ENCODE measurements around the gene PCED1A.
A peak's percentile ranks its signal among the peaks of the same experiment; 100 is the strongest.

Gene PCED1A, protein sequence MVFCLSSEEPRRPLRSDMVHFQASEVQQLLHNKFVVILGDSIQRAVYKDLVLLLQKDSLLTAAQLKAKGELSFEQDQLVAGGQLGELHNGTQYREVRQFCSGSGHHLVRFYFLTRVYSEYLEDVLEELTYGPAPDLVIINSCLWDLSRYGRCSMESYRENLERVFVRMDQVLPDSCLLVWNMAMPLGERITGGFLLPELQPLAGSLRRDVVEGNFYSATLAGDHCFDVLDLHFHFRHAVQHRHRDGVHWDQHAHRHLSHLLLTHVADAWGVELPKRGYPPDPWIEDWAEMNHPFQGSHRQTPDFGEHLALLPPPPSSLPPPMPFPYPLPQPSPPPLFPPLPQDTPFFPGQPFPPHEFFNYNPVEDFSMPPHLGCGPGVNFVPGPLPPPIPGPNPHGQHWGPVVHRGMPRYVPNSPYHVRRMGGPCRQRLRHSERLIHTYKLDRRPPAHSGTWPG

DNA sequence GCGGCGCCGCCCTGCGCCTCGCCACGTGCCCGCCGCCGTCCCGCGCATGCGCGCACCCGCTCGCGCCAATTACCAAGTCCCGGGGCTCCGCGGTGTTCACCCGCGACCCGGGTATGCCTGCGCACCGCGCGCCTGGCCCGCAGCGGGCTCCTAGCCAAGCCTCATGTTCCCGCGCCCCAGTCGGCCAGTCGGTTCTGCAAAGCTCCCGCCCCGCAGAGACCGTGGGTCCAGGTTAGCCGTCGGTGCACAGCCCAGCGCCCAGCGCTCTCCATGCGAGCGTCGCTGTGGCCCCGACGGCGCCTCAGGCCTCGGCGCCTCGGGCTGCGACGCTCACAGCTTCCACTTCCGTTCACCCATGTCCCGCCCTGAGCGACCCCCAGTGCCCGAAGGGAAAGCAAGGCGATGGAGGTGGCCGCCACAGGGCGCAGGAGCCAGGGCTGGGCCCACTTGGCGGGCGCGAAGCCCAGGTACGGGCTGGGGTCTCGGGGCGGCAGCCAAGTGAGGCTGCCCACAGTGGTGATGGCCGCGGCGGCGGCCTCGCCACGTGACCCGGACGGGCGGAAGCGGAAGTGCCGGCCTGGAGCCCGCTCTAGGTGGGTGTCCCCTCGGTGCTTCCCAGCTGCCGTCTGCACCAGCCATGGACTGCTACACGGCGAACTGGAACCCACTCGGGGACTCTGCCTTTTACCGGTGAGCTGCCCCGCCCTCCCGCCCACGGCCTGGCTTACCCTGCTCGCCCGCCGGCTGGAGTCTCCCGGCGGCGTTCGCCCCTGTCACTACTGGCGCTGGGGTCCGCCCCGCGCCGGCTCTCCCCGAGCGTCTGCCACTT lies at the start of gene PCED1A, which contains the start of gene VPS16:
Gene PCED1A, minus strand, starts transcription at position 518 of the 829 bp plus-strand sequence. CDS start 743 bp downstream, outside the sequence.
Gene VPS16, plus strand, starts transcription at position 608 of the 829 bp plus-strand sequence. Its CDS starts 30 bp downstream, at position 638.
- peak; percentile 80 to 90 (median 85) for DNase-seq

DNA sequence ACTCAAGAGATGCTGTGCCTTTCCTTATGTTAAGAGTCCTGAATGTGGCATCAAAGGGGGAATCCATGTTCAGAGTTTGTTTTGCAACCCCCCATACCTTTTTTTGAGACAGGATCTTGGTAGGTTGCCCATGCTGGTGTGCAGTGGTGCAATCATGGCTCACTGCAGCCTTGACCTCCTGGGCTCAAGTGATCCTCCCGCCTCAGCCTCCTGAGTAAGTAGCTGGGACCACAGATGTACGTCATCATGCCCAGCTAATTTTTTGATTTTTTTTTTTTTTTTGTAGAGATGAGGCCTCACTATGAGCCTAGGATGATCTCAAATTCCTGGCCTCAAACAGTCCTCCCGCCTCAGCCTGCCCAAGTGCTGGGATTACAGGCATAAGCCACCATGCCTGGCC lies 49.3 kb upstream of the PCED1A start:
- no peak for DNase-seq

DNA sequence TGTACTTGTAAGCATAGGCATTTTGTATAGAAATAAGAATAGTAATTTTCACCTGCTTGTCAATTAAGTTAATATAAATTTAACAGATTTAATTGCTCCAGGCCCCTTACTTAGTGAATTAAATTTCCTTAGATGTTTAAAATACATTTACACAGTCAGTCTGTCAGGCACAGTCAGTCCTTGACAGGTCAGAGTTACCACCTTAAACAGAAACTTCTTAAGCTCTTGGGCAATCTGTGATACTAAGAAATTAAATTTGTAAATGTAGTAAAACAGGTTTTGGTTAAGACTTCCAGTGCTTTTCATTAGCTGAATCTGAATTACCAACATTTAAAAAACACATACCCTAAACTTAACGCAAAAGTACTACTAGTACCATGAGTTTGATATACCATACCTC lies 48.8 kb upstream of the PCED1A start:
- DNase-seq = no peak

DNA sequence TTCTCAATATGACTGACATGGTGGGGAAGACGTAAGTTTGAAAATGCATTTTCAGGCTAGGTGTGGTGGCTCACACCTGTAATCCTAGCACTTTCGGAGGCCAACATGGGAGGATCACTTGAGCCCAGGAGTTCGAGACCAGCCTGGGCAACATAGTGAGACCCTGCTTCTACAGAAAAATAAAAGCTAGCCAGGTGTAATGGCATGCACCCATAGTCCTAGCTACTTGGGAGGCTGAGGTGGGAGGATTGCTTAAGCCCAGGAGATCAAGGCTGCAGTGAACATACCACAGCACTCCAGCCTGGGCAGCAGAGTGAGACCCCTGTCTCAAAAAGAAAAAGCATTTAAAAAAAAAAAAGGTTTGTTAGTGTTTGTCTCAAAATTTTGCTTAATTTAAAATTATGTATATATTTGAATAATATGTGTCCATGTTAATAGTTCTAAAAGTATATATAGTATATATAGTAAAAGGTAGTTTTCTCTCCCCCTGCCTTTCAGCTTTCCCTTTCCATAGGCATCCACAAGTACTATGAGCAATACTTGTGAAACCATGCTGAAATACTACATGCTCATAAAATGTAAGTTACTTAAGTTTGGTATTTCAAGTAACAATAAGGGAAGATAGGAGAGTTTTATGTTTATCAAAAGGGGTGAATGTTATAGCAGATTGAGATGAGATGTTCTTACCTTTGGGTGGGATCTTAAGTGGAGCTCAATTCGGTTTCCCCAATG lies 47.9 kb upstream of the PCED1A start:
- DNase-seq = no peak

DNA sequence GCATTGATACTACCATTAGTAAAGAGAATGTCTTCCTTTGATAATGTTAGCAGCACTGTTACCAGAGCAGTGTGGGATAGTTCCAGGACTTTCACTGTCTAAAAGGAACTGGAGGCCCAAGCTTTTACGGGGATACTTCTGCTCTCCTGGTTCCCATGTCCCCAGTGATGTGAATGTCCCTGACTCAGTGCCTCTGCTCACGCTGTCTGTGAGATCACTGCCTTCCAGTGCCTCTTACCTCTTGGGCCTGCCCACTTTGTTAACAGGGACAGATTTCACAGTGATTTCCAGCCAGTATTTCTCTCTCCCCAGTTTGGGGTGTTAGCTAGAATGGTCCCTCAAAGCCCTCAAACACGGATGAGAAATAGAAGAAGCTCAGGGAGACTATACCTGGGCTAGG lies 47.3 kb upstream of the PCED1A start:
- no peak for DNase-seq

DNA sequence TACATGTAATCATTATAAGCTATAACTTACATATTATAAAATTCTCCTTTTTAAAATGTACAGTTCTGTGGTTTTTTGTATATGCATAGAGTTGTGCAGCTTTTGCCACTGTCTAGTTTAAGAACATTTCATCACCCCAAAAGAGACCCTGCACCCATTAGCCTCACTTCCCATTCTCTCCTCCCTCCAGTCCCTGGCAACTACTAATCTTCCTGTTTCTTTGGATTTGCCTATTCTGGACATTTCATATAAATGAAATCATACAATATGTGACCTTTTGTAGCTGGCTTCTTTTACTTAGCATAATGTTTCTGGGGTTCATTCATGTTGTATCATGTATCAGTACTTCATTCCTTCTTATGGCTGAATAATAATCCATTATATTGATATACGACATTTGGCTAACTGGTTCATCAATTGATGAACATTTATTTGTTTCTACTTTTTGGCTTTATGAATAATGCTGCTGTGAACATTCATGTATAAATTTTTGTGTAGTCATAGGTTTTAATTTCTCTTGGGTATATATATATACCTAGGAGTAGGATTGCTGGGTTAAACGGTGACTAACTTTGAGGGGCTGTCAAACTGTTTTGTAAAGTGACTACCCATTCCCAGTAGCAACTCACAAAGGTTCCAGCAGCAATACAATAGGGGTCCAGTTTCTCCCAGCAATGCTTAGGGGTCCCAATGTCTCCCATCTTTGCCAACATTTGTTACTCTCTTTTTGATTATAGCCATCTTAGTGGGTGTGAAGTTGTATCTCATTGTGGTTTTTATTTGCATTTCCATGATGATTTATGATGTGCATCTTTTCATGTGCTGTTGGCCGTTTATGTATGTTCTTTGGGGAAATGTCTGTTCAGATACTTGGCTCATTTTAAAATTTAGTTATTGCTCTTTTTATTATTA lies 43.5 kb upstream of the PCED1A start:
- DNase-seq = no peak

DNA sequence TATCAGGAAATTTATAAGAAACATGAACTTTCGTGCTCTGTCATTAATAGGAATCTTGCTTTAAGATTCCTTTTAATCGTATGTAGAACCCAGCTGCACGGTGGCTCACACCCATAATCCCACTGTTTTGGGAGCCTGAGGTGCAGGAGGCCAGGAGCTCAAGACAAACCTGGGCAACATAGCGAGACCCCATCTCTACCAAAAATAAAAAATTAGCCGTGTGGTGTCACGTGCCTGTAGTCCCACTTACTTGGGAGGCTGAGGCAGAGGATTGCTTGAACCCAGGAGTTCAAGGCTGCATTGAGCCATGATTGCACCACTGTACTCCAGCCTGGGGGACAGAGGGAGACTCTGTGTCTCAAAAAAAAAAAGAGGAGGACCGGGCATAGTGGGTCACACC lies 40.2 kb upstream of the PCED1A start:
- no peak for DNase-seq

DNA sequence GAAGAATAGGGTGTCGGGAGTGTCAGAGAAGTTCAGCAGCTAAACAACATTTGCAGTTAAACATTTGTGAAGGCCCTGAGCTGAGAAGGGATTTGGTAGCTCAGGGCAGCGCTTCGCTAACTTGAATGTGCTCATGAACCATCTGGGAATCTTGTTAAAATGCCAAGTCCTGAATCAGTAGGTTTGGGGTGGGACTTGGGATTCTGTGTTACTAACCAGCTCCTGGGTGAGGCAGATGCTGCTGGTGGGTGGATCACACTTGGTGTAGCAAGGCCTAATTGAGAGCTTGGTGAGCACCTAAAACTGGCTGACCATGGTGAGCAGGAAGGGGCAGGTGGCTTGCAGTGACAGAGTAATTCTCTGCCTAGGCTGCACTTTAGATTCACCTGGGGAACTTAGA lies 38.7 kb upstream of the PCED1A start:
- DNase-seq = no peak

DNA sequence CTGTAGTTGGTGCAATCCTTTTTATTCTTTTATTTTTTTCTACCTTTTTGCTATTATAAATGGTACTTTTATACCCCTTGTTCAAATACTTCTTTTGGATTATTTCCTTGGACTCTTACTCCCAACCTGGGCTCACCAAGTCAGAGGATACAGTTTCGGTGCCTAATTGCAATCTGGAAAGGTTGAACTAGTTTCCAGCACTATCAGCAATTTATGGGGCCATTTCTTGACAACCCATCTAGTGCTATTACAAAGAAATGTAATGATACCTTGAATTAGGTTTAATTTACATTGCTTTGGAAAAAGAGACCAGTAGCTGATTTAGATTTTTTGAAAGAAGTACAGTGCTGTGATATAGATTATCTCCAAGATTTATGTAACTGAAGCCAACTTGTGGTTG lies 38.1 kb upstream of the PCED1A start:
- no peak for DNase-seq

DNA sequence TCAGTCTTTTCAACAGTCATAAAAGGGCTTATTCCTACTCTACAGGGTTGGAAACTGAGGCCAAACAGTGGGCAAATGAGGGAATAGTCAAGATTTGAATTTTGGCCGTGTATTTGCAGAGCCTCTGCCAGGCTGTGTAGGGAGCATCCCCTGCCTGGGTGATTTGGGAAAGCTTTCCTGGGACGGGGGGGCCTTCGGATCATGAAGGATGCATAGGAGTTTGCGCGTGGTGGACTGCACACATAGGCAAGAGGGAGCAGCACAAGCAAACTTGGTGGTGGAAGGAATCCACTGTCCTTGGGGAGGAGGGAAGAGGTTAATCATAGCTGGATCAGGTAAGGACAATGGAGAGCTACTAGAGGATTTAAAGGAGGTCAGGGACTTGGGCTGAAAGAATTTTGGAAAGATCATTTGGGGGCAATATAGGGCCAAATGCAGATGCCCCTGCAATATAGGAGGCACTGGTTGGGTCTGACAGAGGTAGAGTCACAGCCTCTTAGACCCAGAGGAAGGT lies 35.3 kb upstream of the PCED1A start:
- DNase-seq = no peak

DNA sequence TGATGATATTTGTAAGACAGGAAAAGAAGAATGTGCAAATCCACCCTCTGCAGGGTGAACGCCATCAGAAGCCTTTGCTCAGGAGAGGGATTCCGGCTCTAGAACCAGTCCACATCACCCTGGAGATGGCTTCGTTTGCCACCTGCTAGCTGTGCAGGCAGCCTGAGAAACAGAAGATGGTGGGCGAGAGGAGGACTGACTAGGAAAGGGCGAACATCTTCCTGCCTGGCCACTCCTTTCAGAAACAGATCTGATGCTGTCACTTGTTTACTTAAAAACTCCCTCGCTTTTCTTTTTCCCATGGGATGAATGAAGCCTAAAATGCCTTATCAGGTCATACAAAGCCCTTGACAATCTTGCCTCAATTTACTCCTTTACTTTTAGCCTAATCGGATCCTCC lies 34.0 kb upstream of the PCED1A start:
- DNase-seq = no peak

DNA sequence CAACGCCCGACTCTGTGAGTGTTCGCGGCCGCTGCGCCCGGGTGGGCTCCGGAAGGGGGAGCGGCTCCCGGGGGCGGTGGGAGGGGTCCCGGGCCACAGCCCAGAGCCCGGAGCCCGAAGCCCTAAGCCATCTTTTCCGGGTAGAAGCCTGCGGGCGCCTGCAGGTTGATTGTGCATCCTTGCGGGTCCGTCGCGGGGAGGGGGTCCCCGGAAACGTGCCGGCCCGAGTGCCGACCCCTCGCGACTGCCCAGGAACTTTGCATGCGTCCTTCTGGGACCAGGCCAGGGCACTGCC lies 33.2 kb upstream of the PCED1A start:
- DNase-seq = peak in 3 of 6 experiments; percentile 50 to 75 (median 68)

DNA sequence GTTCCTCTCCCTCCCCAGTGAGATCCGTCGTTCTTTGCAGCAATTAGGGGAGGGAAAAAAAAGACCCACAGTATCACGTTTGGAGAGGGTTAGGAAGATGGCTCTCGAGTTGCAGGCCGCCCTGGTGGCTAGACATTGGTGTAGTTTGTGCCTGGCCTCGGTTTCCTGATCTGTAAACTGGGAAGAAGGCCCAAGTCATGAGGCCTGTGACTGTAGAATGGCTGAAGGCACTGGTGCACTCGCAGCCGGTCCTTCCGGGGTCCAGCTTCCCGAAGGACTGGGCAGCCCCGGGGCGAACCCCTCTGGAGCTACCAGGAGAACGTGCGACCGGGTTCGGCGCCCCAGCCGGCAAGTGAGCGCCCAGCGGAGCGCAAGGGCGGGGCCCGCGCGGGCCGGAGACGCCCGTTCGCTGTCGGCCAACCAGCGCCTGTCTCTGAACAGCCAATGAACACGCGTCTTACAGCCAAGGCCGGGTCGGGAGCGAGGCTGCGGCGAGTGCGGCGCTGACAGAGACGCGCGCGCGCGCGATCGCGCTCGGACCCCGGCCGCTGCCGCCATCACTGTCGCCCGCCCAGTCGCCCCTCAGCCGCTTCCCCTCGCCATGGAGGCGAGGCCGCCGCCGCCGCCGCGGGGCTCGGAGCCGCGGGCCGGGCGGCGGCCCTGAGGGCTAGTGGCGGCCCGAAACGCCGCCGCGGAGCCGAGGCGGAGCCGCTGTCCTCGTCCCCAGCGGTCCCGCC lies 32.7 kb upstream of the PCED1A start, which contains the start of gene PTPRA:
Gene PTPRA, plus strand, starts transcription at position 472 of the 737 bp plus-strand sequence. CDS start 90,797 bp downstream, outside the sequence.
- peak; percentile 76 to 91 (median 86) for DNase-seq

DNA sequence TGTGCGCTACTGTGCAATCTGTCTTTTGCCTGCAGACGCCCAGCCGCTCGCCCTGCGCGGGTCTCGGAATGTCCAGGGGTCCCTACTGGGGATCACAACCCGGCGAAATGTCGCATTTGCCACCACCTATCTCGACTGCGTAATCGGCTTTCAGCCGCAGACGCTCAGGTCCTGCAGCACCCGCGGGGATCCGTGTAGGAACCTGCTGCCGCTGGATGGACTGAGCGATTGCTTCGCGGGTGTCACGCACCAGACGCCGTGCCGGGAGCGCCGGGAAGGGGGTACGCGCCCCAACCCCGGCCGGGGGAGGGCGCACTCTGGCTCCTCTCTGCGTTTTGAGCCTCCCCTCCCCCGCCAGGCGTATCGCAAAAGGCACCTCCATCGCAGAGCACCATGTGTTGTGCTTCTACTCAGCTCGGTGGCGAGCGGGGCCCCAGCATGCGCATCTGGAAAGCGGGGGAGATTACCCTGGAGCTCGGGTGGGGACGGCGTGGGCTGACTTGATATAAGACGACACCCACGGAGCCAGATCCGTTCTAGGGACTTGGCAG lies 32.1 kb upstream of the PCED1A start:
- DNase-seq = peak; percentile 63 to 79 (median 76)

DNA sequence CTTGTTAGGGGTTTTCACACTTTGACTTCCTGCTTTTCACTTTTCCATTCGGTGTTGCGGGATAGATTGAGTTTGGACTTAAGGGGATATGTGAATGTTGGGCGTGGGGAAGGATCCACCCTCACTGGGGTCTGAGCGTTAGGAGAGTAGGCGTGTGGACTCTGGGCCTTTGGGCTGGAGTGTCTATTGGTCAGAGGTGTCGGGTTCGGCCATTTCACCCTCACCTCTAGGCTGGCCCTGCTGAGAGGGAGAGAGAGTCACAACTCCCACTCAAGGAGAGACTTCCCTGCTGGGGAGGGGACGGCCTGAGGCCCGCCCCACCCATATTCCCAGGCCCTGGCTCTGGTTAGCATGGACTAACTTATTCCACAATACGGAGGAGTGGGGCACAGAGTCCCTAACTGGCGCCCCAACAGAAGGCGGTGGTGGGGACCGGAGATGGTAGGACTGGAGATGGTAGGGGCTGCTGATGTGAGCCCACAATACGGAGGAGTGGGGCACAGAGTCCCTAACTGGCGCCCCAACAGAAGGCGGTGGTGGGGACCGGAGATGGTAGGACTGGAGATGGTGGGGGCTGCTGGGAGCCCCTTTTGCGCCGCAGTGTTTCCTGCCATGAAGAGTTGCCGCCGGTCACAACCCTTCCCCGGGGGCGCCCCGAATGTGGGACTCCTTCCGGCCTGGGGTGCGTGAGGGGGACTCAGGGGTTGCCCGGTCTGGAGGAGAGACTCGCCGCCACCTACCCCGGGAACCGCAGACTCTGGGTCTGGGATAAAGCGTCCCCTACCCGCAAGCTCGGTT lies 31.4 kb upstream of the PCED1A start:
- DNase-seq = no peak

DNA sequence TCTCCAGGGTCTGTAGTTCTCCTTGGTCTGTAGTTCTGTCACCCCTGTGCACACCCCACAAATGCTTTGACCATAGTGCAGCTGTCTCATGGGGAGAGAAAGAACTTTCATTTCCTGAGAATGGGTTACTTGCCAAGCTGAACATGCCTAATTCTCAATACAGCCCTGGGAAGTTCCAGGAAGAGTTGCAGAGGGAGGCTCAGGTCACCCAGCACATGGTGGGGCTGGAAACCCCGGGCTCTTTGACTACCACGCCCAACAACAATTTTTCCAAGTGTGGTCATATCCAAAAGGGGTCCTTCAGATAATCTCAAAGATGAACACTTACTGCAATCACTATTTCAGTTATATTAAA lies 30.6 kb upstream of the PCED1A start:
- DNase-seq = no peak

DNA sequence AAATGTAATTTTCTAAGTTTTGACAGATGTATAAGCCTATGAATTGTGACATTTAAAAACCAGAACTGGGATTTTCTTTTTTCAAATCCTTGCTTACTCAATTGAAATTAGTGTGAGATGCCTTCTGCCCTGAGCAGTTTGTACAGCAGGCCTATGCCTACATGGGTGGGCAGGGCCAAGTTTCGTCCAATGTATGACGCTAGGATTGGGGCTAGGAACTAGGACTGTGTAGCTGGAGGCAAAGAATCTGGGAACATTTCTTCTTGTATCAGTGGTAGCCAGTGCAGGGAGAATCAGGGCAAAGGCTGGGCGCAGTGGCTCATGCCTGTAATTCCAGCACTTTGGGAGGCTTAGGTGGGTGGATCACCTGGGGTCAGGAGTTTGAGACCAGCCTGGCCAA lies 28.9 kb upstream of the PCED1A start:
- DNase-seq = no peak

DNA sequence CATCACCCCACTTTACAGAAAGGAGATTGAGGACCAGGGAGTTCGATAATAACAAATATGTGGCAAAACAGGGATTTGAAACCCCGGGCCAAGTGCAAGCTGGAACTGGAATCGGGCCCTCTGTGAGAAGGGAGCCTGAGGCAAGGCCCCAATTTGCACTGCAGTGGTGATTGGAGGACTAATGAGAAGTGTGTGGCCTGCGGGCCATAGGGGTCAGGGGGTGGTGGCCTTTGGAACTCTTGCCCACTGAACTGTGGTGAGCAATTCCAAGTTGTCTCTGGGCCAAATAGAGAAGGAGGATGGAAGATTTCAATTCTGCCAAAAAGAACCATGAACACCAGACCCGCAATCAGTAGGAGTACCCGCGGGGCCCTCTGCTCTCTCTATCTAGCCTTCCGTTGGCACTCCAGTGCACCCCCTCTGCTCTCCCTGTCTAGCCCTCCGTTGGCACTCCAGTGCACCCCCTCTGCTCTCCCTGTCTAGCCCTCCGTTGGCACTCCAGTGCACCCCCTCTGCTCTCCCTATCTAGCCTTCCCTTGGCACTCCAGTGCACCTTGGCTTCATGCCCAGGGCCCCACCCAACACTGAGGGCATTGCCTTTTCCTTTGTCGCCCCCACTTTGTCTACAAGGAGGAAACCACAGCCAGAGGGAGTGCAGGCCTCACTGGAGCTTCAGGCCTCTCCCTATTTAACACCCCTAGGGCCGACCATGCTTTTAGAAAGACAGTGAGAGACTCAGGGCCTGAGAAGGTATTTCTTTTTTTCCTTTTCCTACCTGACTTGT lies 26.8 kb upstream of the PCED1A start:
- no peak for DNase-seq

DNA sequence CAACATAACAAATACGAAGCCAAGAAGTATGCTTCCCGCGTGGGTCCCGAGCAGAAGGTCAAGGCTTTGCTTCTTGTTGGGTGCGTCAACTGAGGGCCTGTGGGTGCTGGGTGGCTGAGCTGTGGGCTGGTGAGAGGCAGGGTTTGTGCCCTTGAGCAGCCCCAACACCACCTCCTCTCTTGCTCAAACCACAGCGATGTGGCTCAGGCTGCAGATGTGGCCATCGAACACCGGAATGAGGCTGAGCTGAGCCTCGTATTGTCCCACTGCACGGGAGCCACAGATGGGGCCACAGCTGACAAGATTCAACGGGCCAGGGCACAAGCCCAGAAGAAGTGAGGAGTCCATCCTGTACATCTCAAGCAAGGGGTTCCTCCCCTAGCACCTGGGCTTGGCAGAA lies 25.8 kb upstream of the PCED1A start:
- no peak for DNase-seq
